Measurements from ENCODE around the gene HSPA1B.

GRCh38 chr6:31830886-31831335, 3.4 kb downstream of the HSPA1B start:
- no peak for TF ChIP-seq CTCF (IDR thresholded peaks at IDR 0.05; ENCODE audit: low read depth, low read length, poor library complexity, severe bottlenecking)
- no peak for TF ChIP-seq EZH2phosphoT487 (IDR thresholded peaks at IDR 0.05; ENCODE audit: borderline replicate concordance, low read length)
